Endothelial cell of umbilical vein (primary cell): ENCODE data around the gene BIN1. TPM values are rescaled to one million over a fixed set of nuclear protein-coding genes. Genes with fewer than 3 reads are reported as not detected.

Experiments used
- BruUV-seq: library from RNA; stranded (reverse); fragments of 400-500 nt; replicated peaks from 2 replicates; lab custom pipeline; 2021; lab: Mats Ljungman, UMichigan
- CTCF ChIA-PET: fragments of 300-600, 350-600 bp; sonication (Branson Sonifier 250); formaldehyde crosslinking; loops from one replicate; lab custom pipeline; 2021; ENCODE audit warnings: antibody characterized with exemption, inconsistent platforms; lab: Charles Lee
- POLR2A ChIA-PET: fragments of 300-600, 350-600 bp; sonication (Branson Sonifier 250); formaldehyde crosslinking; loops from one replicate; lab custom pipeline; 2021; ENCODE audit warnings: antibody characterized with exemption, inconsistent platforms; lab: Charles Lee
- DNase-seq: peaks from one replicate; pipeline ENCODE4 v3.0.0-alpha.2; 2011; ENCODE audit warnings: low read depth, low spot score
- FAIRE-seq: peaks from 2 replicates; lab custom pipeline; 2011; peaks lifted over from hg19 to GRCh38; lab: Jason Lieb, UNC
- H2AFZ ChIP-seq: 2 replicates; pipeline ENCODE4 v1.6.0; 2012; ENCODE audit warnings: low read depth, low read length, control low read depth, inconsistent platforms
- H3K27ac ChIP-seq: 2 replicates; pipeline ENCODE4 v1.5.1; 2011; ENCODE audit warnings: low read depth, mild to moderate bottlenecking, control low read depth, low read length, moderate library complexity; ENCODE audit not compliant: insufficient read depth
- H3K27me3 ChIP-seq, 2 experiments: 2 replicates each; pipeline versions ENCODE4 v1.6.0 to v1.6.1; 2011; ENCODE audit warnings: low read length in 2 of 2, mixed read lengths in 1 of 2; ENCODE audit not compliant: control insufficient read depth in 2 of 2, insufficient read depth in 2 of 2
- H3K36me3 ChIP-seq, 2 experiments: 2 replicates in 1 of 2; 3 replicates in 1 of 2; pipeline ENCODE4 v1.5.1; 2011; ENCODE audit warnings: low read length in 2 of 2, mild to moderate bottlenecking in 1 of 2, moderate library complexity in 1 of 2; ENCODE audit not compliant: control insufficient read depth in 2 of 2, insufficient read depth in 2 of 2; ENCODE audit errors: extremely low read depth in 1 of 2
- H3K4me1 ChIP-seq: 3 replicates; pipeline ENCODE4 v1.5.1; 2011; ENCODE audit warnings: mild to moderate bottlenecking, low read length; ENCODE audit not compliant: control insufficient read depth, insufficient read depth; ENCODE audit errors: extremely low read depth
- H3K4me2 ChIP-seq: 2 replicates; pipeline ENCODE4 v1.6.1; 2011; ENCODE audit warnings: low read length, control low read depth, mixed read lengths; ENCODE audit not compliant: insufficient read depth
- H3K4me3 ChIP-seq, 3 experiments: fragments of 200-600 bp in 1 of 3; sonication (generic), shearing (Covaris generic) in 1 of 3; replicated peaks in 1 of 3; 2 replicates each; pipeline ENCODE4 v1.5.1; 2011 to 2016; ENCODE audit warnings: control low read depth in 3 of 3, low read length in 3 of 3, mild to moderate bottlenecking in 2 of 3, inconsistent platforms in 1 of 3, low read depth in 1 of 3, moderate library complexity in 1 of 3; ENCODE audit not compliant: insufficient read depth in 1 of 3
- H3K79me2 ChIP-seq: 2 replicates; pipeline ENCODE4 v1.6.0; 2012; ENCODE audit warnings: low read length, inconsistent platforms; ENCODE audit not compliant: control insufficient read depth, insufficient read depth
- H3K9ac ChIP-seq: replicated peaks from 2 replicates; pipeline ENCODE3; 2011; ENCODE audit warnings: low read length, control low read depth; ENCODE audit not compliant: insufficient read depth; ENCODE audit errors: extremely low read depth
- H3K9me1 ChIP-seq: replicated peaks from 3 replicates; pipeline ENCODE4 v1.6.0; 2011; ENCODE audit warnings: mild to moderate bottlenecking, low read length; ENCODE audit not compliant: control insufficient read depth, insufficient read depth; ENCODE audit errors: extremely low read depth
- H3K9me3 ChIP-seq: replicated peaks from 2 replicates; pipeline ENCODE4 v1.5.1; 2012; ENCODE audit warnings: low read length, inconsistent platforms; ENCODE audit not compliant: control insufficient read depth, insufficient read depth
- H4K20me1 ChIP-seq: replicated peaks from 2 replicates; pipeline ENCODE3; 2011; ENCODE audit warnings: mild to moderate bottlenecking, low read length; ENCODE audit not compliant: control insufficient read depth, insufficient read depth; ENCODE audit errors: extremely low read depth
- CTCF ChIP-seq, 2 donors: IDR thresholded peaks; 1 replicate in 1 of 2; 2 replicates in 1 of 2; pipeline ENCODE4 v1.5.1; 2011; ENCODE audit warnings: low read length in 2 of 2, mild to moderate bottlenecking in 2 of 2, moderate library complexity in 2 of 2, control low read depth in 1 of 2, inconsistent platforms in 1 of 2, low read depth in 1 of 2; ENCODE audit not compliant: insufficient read depth in 1 of 2; ENCODE audit errors: extremely low read depth in 1 of 2
- EZH2 ChIP-seq: IDR thresholded peaks from 2 replicates; pipeline ENCODE4 v1.6.1; 2012; ENCODE audit warnings: borderline replicate concordance, low read depth, mild to moderate bottlenecking, moderate library complexity, low read length, inconsistent platforms; ENCODE audit not compliant: severe bottlenecking
- FOS ChIP-seq: IDR thresholded peaks from 2 replicates; pipeline ENCODE4 v1.6.1; 2011; ENCODE audit warnings: mild to moderate bottlenecking, low read length, moderate library complexity, borderline replicate concordance; ENCODE audit not compliant: insufficient read depth
- GATA2 ChIP-seq: IDR thresholded peaks from 2 replicates; pipeline ENCODE4 v1.7.0; 2011; ENCODE audit warnings: low read depth, mild to moderate bottlenecking, moderate library complexity, mixed read lengths, low read length; ENCODE audit not compliant: insufficient read length, insufficient read depth
- JUN ChIP-seq: IDR thresholded peaks from 2 replicates; pipeline ENCODE4 v1.6.1; 2011; ENCODE audit warnings: borderline replicate concordance, low read depth; ENCODE audit not compliant: insufficient read length, insufficient read depth
- MAX ChIP-seq: IDR thresholded peaks from 2 replicates; pipeline ENCODE4 v1.6.1; 2011; ENCODE audit not compliant: insufficient read depth, insufficient read length
- MYC ChIP-seq: IDR thresholded peaks from one replicate; pipeline ENCODE4 v1.6.1; 2011; ENCODE audit warnings: mild to moderate bottlenecking, low read depth, low read length
- POLR2A ChIP-seq: IDR thresholded peaks from 2 replicates; pipeline ENCODE4 v1.6.1; 2012; ENCODE audit warnings: low read depth, mild to moderate bottlenecking, control low read depth, low read length
- POLR2AphosphoS5 ChIP-seq: IDR thresholded peaks from 2 replicates; pipeline ENCODE4 v1.6.1; 2012; ENCODE audit warnings: low read depth, mild to moderate bottlenecking, control low read depth, low read length, moderate library complexity; ENCODE audit not compliant: insufficient read depth
- dilution Hi-C: fragments of 300-500 bp; cut with MboI; formaldehyde crosslinking; loops from one replicate; pipeline ENCODE4 v1.15.0; 2019; ENCODE audit warnings: low sequenced_read_pairs; ENCODE audit not compliant: extremely low pct_ligation_motif_present
- intact Hi-C: fragments of 100-400 bp; cut with micrococcal nuclease; formaldehyde crosslinking; loops from one replicate; pipeline ENCODE4 v1.10.0; 2022
- polyA plus RNA-seq, 4 experiments: library from polyadenylated mRNA; depleted of rRNA in 3 of 4; stranded (reverse) in 3 of 4; unstranded in 1 of 4; fragments of >200 nt; gene quantifications; 2 replicates each; pipeline versions ENCODE4 v1.2.1 to v1.2.3, GENCODE V29; 2011 to 2012; ENCODE audit warnings: missing spikeins in 1 of 4
- total RNA-seq: library from RNA; stranded (reverse); gene quantifications from 2 replicates; pipeline ENCODE4 v1.2.3, GENCODE V29; 2021

BIN1 gene
- total and polyA plus RNA-seq, 2 donors (not counting 3 experiments of a cell fraction or from before 2014, with no cell fraction given): 26.3 to 36.9 TPM

DNA sequence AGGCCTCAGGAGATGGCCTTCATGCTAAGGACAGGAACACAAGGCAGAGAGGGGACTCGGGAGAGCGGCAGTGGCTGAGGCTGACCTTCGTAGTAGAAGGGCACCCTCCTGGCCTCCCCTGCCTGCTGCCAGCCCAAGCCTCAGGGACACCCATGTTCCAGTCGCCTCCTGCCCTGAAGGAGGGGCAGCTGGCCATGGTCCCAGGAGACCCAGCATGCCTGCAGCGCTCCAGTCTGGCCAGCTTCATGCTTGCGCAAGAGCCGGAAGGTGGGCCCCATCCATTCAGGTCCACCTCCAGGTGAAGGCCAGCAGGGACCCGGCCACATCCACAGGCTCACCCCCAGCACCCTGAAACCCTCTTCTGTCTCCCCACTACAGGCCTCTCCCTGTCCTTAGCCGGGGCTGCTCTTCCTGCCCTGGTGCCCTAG, 35.0 kb downstream of the BIN1 start:
- intact Hi-C loops: no loop called here

DNA sequence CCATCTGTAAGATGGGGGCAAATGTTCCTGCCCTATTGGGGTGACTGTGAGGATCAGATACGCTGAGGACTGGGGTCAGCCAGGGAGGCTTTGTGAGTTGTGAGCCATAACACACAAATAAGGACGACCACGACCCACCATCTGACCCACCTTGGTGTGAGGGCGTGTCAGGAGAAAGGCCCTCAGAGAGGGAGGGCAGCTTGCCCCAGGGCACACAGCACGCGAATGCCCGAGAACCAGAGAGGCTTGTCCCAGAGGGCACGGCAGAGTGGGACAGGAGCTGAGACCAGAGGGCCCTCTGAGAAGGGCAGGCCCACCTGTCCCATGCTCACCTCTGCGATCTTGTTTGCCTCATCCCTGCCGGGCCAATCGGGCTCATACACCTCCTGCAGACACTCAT, 36.7 kb downstream of the BIN1 start:
- no peaks in the 10 kb centered on the region for H3K9me1 ChIP-seq
- ChIA-PET POLR2A (no interaction called here), CTCF (interaction anchor here (1.3 to 5.8 kb wide), 2 partner anchors 36 to 105 kb away, joined by 3 to 106 read pairs; no protein-coding TSS in a partner anchor)
- no peak overlapping the region for H3K4me3 ChIP-seq
- no peak overlapping the region for H3K27ac ChIP-seq
- dilution Hi-C loops: no loop called here
- no peaks in the 10 kb centered on the region for H3K27me3 ChIP-seq
- no peak for DNase-seq
- H3K79me2 ChIP-seq: no peaks in the 10 kb centered on the region
- no peak overlapping the region for H2AFZ ChIP-seq
- H3K4me2 ChIP-seq: no peak overlapping the region
- no peak overlapping the region for H3K9ac ChIP-seq
- no peaks in the 10 kb centered on the region for H3K36me3 ChIP-seq
- BruUV-seq: no TSS peak
- no peak for FAIRE-seq
- H3K9me3 ChIP-seq: no peaks in the 10 kb centered on the region
- TF ChIP-seq MYC (no peak), GATA2 (no peak), FOS (no peak), EZH2 (no peak), POLR2AphosphoS5 (no peak), MAX (no peak), JUN (no peak), POLR2A (no peak), CTCF (IDR thresholded peaks at IDR 0.05; ENCODE audit: extremely low read depth in 1 of 2, insufficient read depth in 1 of 2, low read depth in 1 of 2, low read length in 2 of 2) (no peak)
- peaks cover 9% of the 10 kb centered on the region for H3K4me1 ChIP-seq
- intact Hi-C loops: no loop called here
- H4K20me1 ChIP-seq: no peaks in the 10 kb centered on the region

More for the DNA sequence above, 35.0 kb downstream of the BIN1 start:
- Histone ChIP-seq H3K79me2 (no peaks in the 10 kb centered on the region), H3K27ac (no peak overlapping the region), H3K9me3 (no peaks in the 10 kb centered on the region), H3K9ac (no peak overlapping the region), H2AFZ (no peak overlapping the region), H3K9me1 (no peaks in the 10 kb centered on the region), H4K20me1 (no peaks in the 10 kb centered on the region), H3K27me3 (no peaks in the 10 kb centered on the region), H3K4me1 (peaks cover 3% of the 10 kb centered on the region), H3K36me3 (no peaks in the 10 kb centered on the region), H3K4me2 (no peak overlapping the region), H3K4me3 (no peak overlapping the region)
- dilution Hi-C loops: no loop called here
- CTCF ChIA-PET: interaction anchor here (0.7 to 5.8 kb wide), 5 partner anchors 25 to 103 kb away, joined by 3 to 106 read pairs (median 4); partner anchors contain the start of gene BIN1
- DNase-seq: no peak
- TF ChIP-seq EZH2 (no peak), CTCF (IDR thresholded peaks at IDR 0.05; ENCODE audit: extremely low read depth in 1 of 2, insufficient read depth in 1 of 2, low read depth in 1 of 2, low read length in 2 of 2) (peak in 1 of 2 donors; percentile 1)
- FAIRE-seq: no peak
- BruUV-seq: no TSS peak
- POLR2A ChIA-PET: no interaction called here
